H4 (cell line): ENCODE results near the gene ADAMTS3. TPM values are rescaled to one million over a fixed set of nuclear protein-coding genes. Genes with fewer than 3 reads are reported as not detected.

ENCODE experiments used
- DNase-seq: peaks from one replicate; pipeline ENCODE4 v3.0.0-alpha.2; 2015; ENCODE audit warnings: low spot score
- total RNA-seq: library from RNA; depleted of rRNA; stranded (reverse); fragments of >200 nt; shearing (Covaris generic); gene quantifications from 2 replicates; pipeline ENCODE4 v1.2.3, GENCODE V29; 2014

ADAMTS3 gene
- total RNA-seq, 1 experiment from 2014 or later = 7.6 TPM

- no peak for DNase-seq
These were observed 268.9 kb downstream of the ADAMTS3 start for GRCh38 chr4:72300126-72300525.

DNA sequence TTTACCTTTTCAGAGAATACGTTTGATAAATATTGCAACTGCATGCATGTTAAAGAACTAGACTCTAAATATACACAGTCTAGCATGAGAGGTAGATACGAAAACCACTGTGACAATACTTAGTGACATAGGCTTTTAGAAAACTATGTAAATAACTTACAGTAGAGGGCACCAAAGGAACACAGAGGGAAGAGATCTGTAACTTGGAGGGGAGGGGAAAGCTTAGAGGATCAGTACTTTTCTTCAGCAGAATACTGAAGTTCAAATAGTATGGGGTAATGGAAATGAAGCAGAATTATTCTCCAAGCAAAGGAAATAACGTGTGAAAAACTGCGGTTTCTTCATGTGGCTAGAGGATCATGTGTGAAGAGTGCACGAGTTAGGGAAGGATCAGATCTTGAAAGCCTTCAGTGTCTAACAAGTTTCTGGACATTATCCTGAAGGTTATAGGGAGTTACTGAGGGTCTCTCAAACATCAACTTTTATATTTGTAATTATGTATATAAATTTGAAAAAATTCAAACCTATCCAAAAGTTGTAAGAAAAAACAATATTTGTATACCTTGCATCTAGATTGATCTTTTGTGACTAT is 273.0 kb downstream of the ADAMTS3 start:
- DNase-seq = peak; percentile 66

GRCh38 chr4:72290737-72291136 is 278.3 kb downstream of the ADAMTS3 start:
- no peak for DNase-seq

DNA sequence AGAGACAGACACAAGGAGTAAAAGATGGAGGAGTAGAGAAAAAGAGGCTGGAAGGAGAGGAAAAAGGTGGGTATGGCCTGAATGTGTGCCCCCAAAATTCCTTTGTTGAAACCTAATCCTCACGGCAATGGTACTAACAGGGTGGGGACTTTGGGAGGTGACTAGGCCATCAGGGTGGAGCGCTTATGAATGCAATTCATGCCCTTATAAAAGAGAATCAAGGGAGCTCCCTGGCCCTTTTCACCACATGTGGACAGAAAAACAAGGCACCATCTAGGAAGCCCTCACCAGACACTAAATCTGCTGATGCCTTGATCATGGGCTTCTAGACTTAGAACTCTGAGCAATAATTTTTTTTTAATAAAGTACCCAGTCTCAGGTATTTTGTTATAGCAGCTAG is 282.1 kb downstream of the ADAMTS3 start:
- no peak for DNase-seq

- peak; percentile 12 for DNase-seq
These were observed 282.8 kb downstream of the ADAMTS3 start for GRCh38 chr4:72286185-72286584.

- DNase-seq = no peak
These were observed 285.7 kb downstream of the ADAMTS3 start for GRCh38 chr4:72283357-72283756.

DNA sequence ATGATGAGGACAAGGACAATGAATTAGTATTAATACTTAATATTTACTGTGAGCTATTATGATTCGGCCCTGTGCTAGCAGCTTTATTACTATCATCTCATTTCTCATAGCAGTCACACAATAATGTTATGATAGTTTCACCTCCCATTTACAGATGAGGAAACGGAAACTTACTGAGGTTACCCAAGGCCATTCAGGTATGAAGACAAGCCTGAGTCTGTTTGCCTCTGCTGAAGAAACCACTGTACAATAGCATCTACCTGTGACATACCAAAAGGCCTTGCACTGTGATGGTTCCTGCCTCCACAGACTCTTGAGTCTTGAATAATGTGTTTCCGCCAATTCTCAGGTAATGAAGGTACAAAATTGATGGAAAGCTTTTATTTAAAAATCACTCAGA is 288.8 kb downstream of the ADAMTS3 start:
- DNase-seq = no peak

GRCh38 chr4:72275381-72275780 is 293.6 kb downstream of the ADAMTS3 start:
- no peak for DNase-seq

- no peak for DNase-seq
These were observed 294.8 kb downstream of the ADAMTS3 start for GRCh38 chr4:72274251-72274650.

GRCh38 chr4:72255269-72255668 is 313.8 kb downstream of the ADAMTS3 start:
- DNase-seq = no peak

DNA sequence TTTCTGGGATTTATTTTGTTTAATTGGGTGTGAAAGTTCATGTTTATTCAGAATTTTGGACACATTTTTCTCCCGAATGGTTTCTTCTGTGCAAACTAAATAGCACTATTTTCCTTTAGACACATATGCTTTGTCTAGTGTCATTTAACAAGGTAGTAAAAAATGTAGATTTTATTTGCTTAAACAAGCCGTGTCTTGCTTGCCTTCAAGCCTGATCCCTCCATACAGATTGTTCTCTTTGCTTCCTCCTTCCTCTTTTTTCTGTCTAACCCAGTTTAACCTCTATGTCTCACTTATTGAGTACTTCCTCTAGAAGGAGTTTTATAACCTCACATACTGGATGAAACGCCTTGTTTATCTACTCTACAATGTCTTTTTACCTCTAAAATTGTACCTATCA is 325.4 kb downstream of the ADAMTS3 start:
- DNase-seq = no peak

DNA sequence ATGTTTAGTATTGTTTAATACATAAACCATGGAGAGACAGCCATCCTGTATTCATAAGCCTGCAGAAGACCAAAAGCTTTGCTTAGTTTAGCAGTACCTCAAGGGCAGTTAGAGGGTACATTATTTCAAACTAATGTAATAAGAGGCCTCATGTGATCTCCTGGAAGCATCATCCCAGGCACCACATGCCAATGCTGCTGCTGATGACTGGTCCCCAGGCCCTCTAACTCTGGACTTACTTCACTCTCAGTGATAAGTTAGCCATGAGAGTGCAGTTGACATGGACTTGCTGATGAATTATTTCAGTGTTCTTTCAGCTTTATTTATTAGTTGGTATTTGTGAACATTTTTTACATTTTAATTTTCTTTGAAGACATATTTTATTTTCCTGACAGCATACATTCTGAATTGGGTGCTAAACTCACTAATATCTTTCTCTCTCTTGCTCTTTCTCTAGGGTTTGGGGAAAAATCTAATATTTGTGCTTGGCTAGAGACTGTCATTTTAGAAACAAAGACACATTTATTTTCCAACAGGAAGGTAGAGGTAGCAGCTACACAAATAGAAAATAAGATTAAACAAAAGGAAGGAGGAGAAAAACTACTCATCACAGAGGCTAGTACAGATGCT is 329.4 kb downstream of the ADAMTS3 start:
- DNase-seq = no peak
